Activated CD8-positive, alpha-beta memory T cell treated with anti-CD3 and anti-CD28 coated beads, Interleukin-2, amount 50 U/mL, for 1 hour (primary cell): ENCODE data around the gene GFI1.
"Not testable (repeated sequence)": the region's sequence is repeated elsewhere in the genome, so short reads cannot be mapped to it uniquely, and the experiment has no call there.

Experiments used
- DNase-seq: peaks from one replicate; pipeline ENCODE4 v3.0.0-alpha.2; 2020; ENCODE audit errors: extremely low read depth

Gene GFI1

DNA sequence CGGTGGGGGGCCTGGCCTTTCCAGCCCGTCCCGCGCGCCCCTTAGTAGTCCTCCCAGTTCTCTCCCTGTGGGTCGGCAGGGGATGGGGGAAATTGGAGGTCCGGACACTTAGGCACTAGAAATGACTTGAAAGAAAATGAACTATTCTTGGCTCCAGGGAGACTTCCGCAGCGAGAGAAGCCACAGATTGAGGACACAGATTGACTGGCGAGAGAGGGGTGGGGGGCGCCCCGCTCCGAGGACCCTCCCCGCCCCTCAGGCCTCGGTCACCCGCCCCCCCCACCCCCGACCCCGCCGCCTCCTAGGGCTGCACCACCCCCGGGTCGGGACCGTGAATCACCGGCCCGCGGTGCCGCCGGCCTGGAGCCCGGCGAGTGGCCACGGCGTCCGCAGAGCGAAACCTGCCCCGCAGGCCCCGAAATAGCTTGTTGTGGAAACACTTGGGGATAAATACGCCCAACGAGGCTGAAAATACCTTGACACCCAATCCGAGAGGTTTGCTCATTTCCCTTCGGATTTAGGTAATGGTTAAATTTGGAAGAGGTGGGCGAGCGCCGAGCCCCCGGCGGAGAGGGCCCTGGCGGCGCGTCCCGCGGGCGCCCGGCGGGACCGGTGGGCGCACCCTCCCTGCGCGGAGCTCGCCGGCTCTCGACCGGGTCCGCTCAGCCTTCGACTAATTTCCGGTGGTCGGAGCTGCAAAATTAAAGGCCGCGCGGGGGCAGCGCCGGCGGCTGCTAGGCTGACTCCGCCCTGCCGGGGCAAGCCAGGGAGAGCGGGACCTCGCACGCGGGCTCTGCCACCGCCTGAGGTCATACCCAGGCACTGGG is at the start of gene GFI1:
TSS of gene GFI1 (minus strand) at position 675 of the 827 bp plus-strand sequence. CDS start 3,438 bp downstream, outside the sequence.
- no peak for DNase-seq

DNA sequence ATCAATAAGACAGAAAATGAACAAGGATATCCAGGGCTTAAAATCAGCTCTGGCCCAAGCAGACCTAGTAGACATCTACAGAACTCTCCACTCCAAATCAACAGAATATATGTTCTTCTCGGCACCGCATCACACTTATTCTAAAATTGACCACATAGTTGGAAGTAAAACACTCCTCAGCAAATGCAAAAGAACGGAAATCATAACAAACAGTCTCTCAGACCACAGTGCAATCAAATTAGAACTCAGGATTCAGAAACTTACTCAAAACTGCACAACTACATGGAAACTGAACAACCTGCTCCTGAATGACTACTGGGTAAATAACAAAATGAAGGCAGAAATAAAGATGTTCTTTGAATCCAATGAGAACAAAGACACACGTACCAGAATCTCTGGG is 45.6 kb upstream of the GFI1 start:
- not testable (repeated sequence) for DNase-seq

DNA sequence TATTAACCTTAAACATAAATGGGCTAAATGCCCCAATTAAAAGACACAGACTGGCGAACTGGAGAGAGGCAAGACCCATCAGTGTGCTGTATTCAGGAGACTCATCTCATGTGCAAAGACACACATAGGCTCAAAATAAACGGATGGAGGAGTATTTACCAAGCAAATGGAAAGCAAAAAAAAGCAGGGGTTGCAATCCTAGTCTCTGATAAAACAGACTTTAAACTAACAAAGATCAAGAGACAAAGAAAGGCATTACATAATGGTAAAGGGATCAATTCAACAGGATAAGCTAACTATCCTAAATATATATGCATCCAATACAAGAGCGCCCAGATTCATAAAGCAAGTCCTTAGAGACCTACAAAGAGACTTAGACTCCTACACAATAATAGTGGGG is 45.2 kb upstream of the GFI1 start:
- DNase-seq, result not testable (repeated sequence)

DNA sequence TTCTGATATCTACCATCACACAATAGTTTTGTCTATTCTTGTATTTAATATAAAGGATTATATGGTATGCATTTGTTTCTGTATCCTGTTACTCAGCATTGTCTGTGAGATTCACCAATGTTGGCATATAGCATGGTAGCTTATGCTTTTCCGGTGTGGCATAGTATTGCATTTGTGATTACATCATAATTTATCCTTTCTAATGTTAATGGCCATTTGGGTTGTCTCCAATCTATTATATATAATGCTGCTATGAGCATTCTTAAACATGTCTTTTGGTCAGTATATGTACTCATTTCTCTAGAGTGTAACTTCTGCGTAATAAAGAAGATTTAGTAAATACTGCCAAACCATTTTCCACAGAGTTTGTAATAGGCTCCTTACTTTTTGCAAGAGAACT is 40.9 kb upstream of the GFI1 start:
- no peak for DNase-seq

DNA sequence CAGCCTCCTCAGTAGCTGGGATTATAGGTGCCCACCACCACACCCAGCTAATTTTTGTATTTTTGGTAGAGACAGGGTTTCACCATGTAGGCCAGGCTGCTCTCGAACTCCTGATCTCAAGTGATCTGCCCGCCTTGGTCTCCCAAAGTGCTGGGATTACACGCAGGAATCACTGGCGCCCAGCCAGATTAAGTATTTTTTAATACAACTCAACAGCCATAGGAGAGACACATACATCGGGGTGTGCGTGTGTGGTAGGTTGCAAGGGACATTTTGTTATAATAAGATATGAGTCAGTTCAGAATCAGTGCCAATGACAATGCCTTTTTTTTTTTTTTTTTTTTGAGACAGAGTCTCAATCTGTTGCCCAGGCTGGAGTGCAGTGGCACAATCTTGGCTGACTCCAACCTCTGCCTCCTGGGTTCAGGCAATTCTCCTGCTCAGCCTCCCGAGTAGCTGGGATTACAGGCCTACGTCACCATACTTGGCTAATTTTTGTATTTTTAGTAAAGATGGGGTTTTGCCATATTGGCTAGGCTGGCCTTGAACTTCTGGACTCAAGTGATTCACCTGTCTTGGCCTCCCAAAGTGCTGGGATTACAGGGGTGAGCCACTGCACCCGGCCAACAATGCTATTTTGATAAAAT is 38.3 kb upstream of the GFI1 start:
- not testable (repeated sequence) for DNase-seq

DNA sequence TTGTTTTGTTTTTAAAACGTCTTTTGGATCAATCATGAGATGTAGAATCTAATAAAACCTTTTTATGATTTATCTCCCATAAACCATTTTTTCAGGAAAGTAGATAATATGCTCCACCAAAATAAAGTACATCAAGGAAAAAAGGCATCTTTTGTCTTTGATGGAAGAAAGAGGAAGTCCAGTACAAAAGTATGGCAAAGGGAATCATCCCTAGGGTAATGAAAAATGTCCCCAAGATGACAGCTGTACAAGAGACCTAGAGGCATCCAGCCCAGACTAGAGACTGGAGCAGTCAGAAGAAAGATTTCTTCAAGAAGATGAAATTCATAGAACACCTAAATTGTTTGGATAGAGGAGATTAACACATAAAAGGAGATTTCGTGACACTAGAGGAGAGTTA is 32.3 kb upstream of the GFI1 start:
- no peak for DNase-seq

DNA sequence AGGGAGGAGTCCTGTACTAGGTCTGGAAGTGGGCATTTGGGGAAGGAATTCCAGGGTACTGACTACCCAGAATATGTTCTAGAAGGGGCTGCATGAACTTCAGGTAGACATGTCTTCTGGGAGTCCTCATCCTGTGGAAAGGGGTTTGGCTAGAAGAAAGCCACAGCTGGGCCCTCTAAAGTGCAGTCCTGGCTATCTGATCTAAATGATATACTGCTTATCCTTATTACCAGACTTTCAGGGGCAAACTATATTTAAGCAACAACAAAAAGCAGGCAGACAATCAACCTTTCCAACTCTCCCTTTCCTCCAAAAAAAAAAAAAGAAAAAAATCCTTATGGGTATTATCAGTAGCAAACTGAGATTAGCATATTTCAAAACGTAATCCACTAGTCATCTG is 29.8 kb upstream of the GFI1 start:
- no peak for DNase-seq

DNA sequence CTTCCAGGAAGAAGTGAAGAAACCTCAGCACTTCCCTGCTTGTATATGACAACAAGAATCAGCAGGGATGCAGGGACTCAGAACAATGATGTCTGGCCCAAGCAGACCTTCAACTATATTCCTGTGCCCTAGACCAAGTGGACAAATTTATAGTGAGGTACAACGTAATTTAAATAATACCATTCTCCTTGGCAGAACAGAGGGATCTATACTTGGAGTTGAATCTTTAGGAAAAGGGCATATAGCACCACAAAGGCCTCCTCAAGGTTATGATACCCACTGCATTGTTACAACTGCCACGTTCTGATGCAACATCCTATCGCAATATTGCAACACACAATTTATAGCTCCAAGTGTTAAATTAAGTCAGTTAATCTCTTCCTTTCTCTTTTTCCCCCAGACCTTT is 29.1 kb upstream of the GFI1 start:
- DNase-seq, result no peak

DNA sequence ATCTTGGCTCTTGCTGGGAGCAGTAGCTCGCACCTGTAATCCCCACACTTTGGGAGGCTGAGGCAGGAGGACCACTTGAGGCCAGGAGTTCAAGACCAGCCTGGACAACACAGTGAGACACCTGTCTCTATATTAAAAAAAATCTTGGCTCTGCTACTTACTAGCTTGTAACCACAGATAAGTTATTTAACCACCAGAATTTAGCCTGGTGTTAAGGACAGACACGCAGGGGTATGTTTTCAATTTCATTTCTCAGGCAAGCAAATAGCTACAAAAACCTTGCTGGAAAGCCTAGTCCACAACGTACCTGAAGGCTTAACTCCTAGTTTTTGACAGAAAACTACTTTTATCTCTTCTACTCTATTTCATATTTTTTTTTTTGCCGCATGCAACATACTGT is 24.8 kb upstream of the GFI1 start:
- no peak for DNase-seq

DNA sequence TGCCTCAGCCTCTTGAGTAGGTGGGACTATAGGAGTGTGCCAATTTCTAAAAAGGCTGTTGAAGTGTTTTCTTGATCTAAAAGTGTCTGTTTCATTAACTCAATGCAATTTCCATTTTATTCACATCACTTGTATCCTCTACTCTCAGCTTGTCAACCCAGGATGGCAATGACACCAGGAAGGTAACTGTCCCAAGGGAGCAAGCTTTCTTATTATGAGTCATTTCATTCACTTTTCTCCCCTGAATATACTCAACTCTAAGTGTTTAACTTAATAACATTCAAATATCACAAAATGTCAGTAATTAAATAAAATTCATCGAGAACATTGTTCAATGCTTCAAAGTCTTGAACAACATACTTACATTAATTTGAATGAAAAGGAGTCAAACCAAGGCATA is 22.9 kb upstream of the GFI1 start:
- DNase-seq, result no peak

DNA sequence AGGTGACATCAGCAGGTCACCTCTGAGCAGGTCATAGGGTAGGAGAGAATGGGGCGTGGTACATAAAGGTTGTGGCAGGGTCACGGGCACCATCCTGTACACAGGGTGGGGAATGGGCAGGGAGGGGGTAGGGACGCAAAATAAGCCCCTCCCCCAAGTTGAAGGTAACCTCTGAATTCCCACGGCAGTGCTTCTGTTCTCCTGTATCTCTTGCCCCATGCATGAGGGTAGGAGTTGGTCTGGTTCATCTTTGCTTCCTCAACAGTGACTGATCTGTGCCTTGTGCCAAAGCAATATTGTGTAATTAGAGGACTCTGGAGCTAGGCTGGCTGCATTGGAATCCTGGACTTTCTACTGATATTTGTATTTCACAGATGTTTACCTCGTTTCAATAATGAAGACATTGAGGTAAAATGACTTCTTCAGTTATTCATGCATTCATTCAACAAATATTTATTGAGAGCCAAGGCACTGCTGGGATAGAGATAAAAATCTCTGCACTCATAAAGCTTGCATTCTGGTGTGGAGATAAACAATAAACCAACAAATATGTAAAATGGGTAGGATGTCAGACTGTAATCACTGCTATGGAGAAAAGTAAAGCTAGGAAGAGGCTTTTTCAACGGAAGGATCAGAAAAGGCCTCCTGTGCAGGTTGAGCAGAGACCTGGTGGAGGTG is 18.4 kb upstream of the GFI1 start:
- DNase-seq, result no peak

DNA sequence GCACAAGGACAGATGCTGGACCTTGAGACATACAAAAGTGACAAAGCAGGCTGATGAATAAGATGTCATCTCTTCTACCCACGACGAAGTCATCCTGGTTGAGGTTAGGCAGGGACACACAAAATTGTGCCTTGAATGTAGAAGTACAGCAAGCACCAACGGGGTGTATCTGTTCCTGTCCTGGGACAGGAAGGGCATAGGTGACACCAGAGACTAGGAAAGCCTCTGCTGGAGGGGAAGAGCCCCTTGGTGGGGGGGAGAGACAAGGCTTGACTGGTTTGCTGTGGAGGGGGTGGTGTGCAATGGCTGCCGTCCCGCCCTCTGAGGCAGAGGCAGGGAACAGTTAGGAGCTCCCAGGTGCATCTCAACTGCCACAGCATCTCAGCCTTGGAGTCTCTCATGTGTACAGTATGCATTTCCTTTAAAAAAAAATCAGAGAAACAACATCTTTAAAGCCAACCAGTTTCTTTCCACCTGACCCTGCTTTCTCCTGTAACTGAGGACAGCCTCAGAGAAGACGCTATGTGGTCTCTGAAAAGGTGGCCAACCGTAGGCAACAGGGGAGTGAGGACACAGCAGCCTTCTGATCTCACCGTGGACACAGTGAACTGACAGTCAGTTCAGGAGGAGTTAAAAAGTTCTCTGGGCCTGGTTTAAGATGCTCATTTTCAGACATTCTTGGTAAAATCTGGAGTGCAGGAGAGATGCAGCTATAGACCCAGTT is 17.7 kb upstream of the GFI1 start:
- DNase-seq, result no peak

DNA sequence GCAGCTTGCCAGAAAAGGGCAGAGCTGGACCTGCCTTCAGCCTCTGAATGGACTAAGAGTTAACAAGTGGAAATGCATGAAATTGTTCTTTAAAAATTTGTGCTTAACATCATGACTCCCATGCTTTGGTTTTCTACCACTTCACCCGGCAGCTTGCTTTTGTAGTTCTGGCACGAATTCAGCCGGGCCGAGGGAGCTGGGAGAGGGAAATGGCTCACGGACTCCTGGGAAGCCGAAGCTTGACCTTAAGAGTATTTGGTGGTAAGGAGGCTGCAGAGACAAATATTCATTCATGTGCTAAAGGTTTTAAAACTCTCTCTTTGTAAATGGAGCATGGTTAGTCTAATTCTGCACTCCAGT is 17.2 kb upstream of the GFI1 start:
- DNase-seq, result no peak

DNA sequence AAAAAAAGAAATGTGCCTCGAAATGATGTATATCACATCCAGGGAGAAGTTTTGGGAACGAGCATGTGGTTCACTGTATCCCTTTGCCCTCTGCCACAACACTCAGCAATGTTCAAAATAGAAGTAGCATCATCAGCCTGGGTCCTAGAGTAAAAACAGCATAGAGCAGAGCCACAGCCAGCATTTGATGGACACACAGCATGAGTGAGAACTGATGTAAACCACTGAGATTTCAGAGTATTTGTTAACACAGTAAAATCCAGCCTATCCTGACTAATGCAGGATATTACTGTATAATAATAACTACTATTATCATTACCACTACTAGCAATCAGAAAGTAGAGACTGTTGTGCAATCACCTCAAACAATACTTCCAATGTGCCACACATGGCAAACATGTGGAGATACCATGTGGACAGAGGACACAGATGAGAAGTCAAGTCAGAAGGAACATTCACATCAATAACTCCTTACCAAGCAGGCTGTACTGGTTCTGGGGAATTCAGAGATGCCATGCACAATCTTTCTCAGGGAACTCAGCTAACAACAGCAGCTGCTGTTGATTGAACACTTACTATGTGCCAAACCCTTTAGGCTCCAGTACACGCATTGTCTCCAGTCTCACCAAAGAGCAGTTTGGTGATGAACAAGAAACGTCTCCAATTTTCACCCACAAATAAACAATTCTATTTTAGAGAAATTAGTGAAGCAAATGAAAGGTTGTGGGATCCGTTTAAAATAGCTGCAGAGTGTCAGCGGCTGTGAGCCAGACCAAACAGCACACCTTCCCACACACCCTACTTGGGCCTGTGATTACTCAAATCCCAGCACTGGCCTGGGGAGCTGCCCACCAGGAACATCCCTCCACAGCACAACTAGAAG is 16.6 kb upstream of the GFI1 start:
- DNase-seq, result no peak

DNA sequence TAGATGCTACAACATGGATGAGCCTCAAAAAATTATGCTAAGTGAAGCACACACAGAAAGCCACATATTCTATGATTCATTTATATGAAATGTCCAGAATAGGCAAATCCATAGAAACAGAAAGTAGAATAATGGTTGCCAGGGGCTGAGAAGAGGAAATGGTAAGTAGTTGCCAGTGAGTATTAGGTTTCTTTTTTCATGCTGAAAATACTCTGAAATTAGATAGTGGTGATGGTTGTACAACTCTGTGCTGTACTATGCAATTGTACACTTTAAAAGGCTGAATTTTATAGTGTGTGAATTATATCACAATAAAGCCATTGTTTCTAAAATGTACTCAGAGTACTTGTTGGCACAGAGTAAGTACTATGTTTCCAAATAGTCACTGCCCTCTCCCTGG is 15.5 kb upstream of the GFI1 start:
- no peak for DNase-seq

DNA sequence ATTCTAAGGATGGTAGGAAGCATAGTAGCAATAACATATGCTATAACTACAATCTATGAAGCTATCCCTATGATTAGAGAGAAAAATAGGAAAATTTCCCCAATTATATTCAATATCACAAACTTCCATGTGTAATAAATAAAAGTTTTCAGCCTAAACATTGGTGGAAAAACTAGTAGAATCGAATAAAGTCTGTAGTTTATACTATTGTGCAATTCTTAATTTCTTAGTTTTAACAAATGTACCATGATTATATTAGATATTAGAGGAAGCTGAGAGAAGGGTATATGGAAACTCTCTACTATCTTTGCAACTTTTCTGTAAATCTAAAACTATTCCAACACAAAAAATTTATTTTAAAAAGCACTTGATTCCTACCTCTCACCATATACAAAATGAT is 13.8 kb upstream of the GFI1 start:
- no peak for DNase-seq

DNA sequence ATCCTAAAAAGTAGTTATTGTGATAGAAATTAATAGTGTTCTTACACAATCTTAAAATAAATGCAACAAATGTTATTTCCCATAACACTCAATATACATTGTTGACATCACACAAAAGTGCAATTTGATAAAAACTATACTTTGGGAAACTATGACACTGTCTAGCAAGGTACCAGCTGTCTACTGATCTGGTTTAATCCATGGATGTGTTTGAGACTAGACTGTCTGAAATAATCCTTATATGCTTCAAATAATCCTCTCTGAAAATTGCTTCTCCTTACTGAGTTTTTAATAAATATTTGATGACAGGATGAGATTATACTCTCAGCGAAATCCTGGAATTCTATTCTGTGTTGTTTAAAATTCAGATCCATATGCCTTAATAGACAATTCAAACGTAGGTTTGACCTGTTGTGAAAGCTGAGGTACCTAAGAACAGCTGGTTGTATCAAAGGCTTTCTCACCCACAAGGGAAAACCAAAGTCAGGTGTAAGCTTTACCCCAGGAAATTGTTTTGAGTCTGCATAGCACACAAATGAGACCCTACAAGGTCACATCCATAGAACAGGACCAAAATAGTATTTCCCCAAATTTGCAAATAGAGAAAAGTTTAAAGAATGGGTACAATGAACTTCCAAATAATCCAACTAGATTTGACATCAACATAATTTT is 8.8 kb upstream of the GFI1 start:
- DNase-seq, result no peak

DNA sequence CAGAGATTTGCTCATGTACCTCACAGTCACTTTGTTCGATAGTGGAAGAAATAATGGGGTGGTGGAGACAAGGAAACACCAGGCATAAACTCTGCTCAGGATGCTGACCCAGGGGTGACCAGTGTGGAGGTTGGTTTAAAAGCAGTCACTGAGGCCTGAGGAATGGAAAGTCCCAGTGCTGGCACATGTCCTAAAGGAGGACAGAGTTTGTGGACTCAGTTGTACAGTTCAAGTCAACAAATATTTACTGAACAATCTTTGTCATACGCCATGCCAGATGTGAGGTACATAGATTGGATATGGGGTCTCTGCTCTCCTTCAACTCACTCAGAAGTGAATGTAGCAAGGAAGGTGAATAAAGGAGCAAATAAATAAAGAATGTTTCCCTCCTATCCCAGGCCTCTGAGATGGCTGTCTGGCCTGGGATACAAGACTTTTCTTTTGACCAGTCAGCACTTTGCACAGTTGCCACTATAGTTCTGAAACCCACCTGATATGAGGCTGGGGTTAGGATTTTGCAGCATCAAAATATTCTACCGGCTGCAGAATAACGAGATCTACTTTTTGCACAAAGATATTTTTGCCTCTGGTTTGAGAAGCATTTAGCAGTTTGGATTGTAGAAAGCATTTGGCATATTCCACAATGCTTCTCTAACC is 7.9 kb upstream of the GFI1 start:
- DNase-seq, result no peak

DNA sequence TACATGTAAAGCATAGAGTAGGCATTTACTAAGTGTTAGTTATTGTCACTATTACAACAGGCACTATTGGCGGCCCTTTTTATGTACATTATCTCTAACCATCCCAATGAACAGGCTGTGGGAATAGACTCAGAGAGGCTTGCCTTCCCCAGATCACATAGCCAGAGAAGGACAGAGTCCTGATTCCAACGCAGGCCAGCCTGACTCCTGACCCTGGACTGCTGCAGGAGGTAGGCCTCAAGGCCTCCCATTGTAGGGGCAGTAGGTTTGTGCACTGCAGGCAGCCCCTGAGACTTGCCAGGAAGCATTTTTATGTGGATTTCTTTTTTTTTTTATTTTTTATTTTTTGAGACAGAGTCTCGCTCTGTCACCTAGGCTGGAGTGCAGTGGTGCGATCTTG is 6.4 kb upstream of the GFI1 start:
- DNase-seq, result no peak

DNA sequence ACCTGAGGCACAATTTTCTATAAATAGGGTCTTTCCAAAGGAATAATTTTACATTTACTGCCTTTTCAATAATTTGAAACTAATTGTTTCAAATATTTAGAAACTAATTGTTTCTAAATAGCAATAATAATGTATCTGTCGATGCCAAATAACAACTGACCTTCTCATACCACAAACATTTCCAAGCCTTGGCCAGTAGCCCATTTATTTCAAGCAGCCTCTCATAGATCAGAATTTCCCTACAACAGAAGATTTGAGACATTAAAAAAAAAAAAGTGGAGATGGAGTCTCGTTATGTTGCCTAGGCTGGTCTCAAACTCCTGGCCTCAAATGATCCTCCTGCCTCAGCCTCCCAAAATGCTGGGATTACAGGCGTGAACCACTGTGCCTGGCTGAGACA is 2.1 kb upstream of the GFI1 start:
- DNase-seq, result no peak
